Neural cell (in vitro differentiated cells): Measurements from ENCODE around the gene HUNK. TPM values are rescaled to one million over a fixed set of nuclear protein-coding genes. Genes with fewer than 3 reads are reported as not detected.

Experiments
- H2AFZ ChIP-seq: fragments of 200-600, 300-800 bp; sonication (generic), shearing (Covaris generic); 2 replicates; pipeline ENCODE4 v1.6.0; 2014; ENCODE audit warnings: low read depth, mild to moderate bottlenecking, antibody characterized with exemption, low read length, moderate library complexity
- H3F3A ChIP-seq: fragments of 200-600 bp; shearing (Covaris generic); 2 replicates; pipeline ENCODE4 v1.6.1; 2016; ENCODE audit warnings: mild to moderate bottlenecking, moderate library complexity, mixed read lengths, antibody characterized with exemption, low read length; ENCODE audit not compliant: insufficient read depth, poor library complexity, severe bottlenecking
- H3K27ac ChIP-seq: fragments of 200-600, 300-800 bp; sonication (generic), shearing (Covaris generic); 2 replicates; pipeline ENCODE4 v1.5.1; 2014; ENCODE audit warnings: mild to moderate bottlenecking, low read length, moderate library complexity
- H3K27me3 ChIP-seq: fragments of 300-800, 200-600 bp; sonication (generic), shearing (Covaris generic); 2 replicates; pipeline ENCODE4 v1.6.0; 2014; ENCODE audit warnings: mild to moderate bottlenecking, low read depth, low read length, moderate library complexity; ENCODE audit not compliant: insufficient read depth
- H3K36me3 ChIP-seq: fragments of 300-800, 200-600 bp; sonication (generic), shearing (Covaris generic); 2 replicates; pipeline ENCODE4 v1.5.1; 2014; ENCODE audit warnings: mild to moderate bottlenecking, antibody characterized with exemption, low read length, moderate library complexity; ENCODE audit not compliant: insufficient read depth
- H3K4me2 ChIP-seq: fragments of 300-800, 200-600 bp; sonication (generic), shearing (Covaris generic); 2 replicates; pipeline ENCODE4 v1.6.0; 2014; ENCODE audit warnings: mild to moderate bottlenecking, low read length
- H3K4me3 ChIP-seq: fragments of 300-800, 200-600 bp; sonication (generic), shearing (Covaris generic); 2 replicates; pipeline ENCODE4 v1.5.1; 2014; ENCODE audit warnings: mild to moderate bottlenecking, low read length, moderate library complexity
- H3K79me2 ChIP-seq: fragments of 200-600 bp; shearing (Covaris generic); replicated peaks from 2 replicates; pipeline ENCODE4 v1.6.0; 2014; ENCODE audit warnings: mild to moderate bottlenecking, low read length, moderate library complexity; ENCODE audit not compliant: insufficient read depth
- H3K9ac ChIP-seq: fragments of 300-800, 200-600 bp; sonication (generic), shearing (Covaris generic); 2 replicates; pipeline ENCODE4 v1.6.1; 2016; ENCODE audit warnings: mild to moderate bottlenecking, low read length, mixed read lengths
- H3K9me2 ChIP-seq: fragments of 200-600 bp; shearing (Covaris generic); 2 replicates; pipeline ENCODE4 v1.6.1; 2016; ENCODE audit warnings: mild to moderate bottlenecking, low read length, mixed read lengths; ENCODE audit not compliant: insufficient read depth
- H3K9me3 ChIP-seq: fragments of 200-600, 300-800 bp; sonication (generic), shearing (Covaris generic); 2 replicates; pipeline ENCODE4 v1.6.1; 2016; ENCODE audit warnings: mild to moderate bottlenecking, mixed run types, low read length, moderate library complexity, mixed read lengths
- H4K20me1 ChIP-seq: fragments of 200-600 bp; shearing (Covaris generic); 2 replicates; pipeline ENCODE4 v1.6.1; 2016; ENCODE audit warnings: mild to moderate bottlenecking, mixed run types; ENCODE audit not compliant: insufficient read depth
- EP300 ChIP-seq: fragments of 450-650 bp; conservative IDR thresholded peaks from 2 replicates; pipeline ENCODE4 v1.6.1; 2014; ENCODE audit warnings: antibody characterized with exemption, mild to moderate bottlenecking, moderate library complexity; ENCODE audit not compliant: poor library complexity, severe bottlenecking
- EZH2 ChIP-seq: fragments of 200-600, 300-800 bp; shearing (Covaris generic), sonication (generic); IDR thresholded peaks from 2 replicates; pipeline ENCODE4 v1.6.1; 2014; ENCODE audit warnings: antibody characterized with exemption, low read length, borderline replicate concordance, mild to moderate bottlenecking; ENCODE audit not compliant: insufficient read depth, poor library complexity, severe bottlenecking
- MXI1 ChIP-seq: fragments of 450-650 bp; conservative IDR thresholded peaks from 2 replicates; pipeline ENCODE4 v1.6.1; 2014; ENCODE audit warnings: antibody characterized with exemption, mild to moderate bottlenecking; ENCODE audit not compliant: poor library complexity, severe bottlenecking
- POLR2AphosphoS5 ChIP-seq: IDR thresholded peaks from 2 replicates; pipeline ENCODE4 v1.6.1; 2012
- RAD21 ChIP-seq: fragments of 450-650 bp; conservative IDR thresholded peaks from 2 replicates; pipeline ENCODE4 v1.6.1; 2014; ENCODE audit warnings: antibody characterized with exemption, mild to moderate bottlenecking, moderate library complexity
- SMC3 ChIP-seq: fragments of 450-650 bp; conservative IDR thresholded peaks from 2 replicates; pipeline ENCODE4 v1.6.1; 2014; ENCODE audit warnings: antibody characterized with exemption, mild to moderate bottlenecking, moderate library complexity; ENCODE audit not compliant: poor library complexity
- TAF1 ChIP-seq: IDR thresholded peaks from 2 replicates; pipeline ENCODE4 v1.6.1; 2012; ENCODE audit warnings: low read depth
- polyA plus RNA-seq: library from polyadenylated mRNA; depleted of rRNA; stranded (reverse); fragments of >200 nt; gene quantifications from 2 replicates; pipeline ENCODE4 v1.2.3, GENCODE V29; 2014
- TF ChIP-seq, protein P1 (sequence below): IDR thresholded peaks from 2 replicates; pipeline ENCODE4 v1.6.1; 2012; ENCODE audit warnings: borderline replicate concordance
- TF ChIP-seq, protein P2 (sequence below): fragments of 450-650 bp; IDR thresholded peaks from 2 replicates; pipeline ENCODE4 v1.5.1; 2014; ENCODE audit warnings: antibody characterized with exemption, mild to moderate bottlenecking, moderate library complexity; ENCODE audit not compliant: poor library complexity, severe bottlenecking

Gene HUNK
- polyA plus RNA-seq, 1 donor from 2014 or later = 9.3 TPM

DNA sequence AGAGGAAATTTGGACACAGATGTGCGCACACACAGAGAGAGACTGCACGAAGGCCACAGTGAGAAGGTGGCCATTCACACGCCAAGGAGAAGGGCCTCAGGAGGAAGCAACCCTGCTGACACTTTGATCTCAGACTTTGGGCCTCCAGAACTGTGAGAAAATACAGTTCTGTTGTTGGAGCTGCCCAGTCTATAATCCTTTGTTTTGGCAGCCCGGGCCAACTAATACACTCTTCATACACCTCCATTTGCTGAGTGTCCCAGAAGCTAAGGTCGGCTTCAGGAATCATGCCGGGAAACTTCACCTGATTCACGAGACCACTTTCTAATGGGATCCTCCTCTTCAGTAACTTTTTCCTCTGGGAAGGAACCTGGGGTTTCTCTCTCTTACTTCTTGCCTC, 23.2 kb downstream of the HUNK start:
- H3K9me3 ChIP-seq = no peaks in the 10 kb centered on the region
- no peak overlapping the region for H3K4me2 ChIP-seq
- H3K9ac ChIP-seq = no peak overlapping the region
- TF ChIP-seq, protein P1, sequence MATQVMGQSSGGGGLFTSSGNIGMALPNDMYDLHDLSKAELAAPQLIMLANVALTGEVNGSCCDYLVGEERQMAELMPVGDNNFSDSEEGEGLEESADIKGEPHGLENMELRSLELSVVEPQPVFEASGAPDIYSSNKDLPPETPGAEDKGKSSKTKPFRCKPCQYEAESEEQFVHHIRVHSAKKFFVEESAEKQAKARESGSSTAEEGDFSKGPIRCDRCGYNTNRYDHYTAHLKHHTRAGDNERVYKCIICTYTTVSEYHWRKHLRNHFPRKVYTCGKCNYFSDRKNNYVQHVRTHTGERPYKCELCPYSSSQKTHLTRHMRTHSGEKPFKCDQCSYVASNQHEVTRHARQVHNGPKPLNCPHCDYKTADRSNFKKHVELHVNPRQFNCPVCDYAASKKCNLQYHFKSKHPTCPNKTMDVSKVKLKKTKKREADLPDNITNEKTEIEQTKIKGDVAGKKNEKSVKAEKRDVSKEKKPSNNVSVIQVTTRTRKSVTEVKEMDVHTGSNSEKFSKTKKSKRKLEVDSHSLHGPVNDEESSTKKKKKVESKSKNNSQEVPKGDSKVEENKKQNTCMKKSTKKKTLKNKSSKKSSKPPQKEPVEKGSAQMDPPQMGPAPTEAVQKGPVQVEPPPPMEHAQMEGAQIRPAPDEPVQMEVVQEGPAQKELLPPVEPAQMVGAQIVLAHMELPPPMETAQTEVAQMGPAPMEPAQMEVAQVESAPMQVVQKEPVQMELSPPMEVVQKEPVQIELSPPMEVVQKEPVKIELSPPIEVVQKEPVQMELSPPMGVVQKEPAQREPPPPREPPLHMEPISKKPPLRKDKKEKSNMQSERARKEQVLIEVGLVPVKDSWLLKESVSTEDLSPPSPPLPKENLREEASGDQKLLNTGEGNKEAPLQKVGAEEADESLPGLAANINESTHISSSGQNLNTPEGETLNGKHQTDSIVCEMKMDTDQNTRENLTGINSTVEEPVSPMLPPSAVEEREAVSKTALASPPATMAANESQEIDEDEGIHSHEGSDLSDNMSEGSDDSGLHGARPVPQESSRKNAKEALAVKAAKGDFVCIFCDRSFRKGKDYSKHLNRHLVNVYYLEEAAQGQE = no peak
- H3K79me2 ChIP-seq = no peaks in the 10 kb centered on the region
- H3K27me3 ChIP-seq = no peaks in the 10 kb centered on the region
- H3K27ac ChIP-seq = no peak overlapping the region
- H3K4me3 ChIP-seq = no peak overlapping the region
- no peaks in the 10 kb centered on the region for H3K36me3 ChIP-seq
- no peak overlapping the region for H2AFZ ChIP-seq
- no peaks in the 10 kb centered on the region for H4K20me1 ChIP-seq
- H3F3A ChIP-seq = no peaks in the 10 kb centered on the region
- H3K9me2 ChIP-seq = no peaks in the 10 kb centered on the region

DNA sequence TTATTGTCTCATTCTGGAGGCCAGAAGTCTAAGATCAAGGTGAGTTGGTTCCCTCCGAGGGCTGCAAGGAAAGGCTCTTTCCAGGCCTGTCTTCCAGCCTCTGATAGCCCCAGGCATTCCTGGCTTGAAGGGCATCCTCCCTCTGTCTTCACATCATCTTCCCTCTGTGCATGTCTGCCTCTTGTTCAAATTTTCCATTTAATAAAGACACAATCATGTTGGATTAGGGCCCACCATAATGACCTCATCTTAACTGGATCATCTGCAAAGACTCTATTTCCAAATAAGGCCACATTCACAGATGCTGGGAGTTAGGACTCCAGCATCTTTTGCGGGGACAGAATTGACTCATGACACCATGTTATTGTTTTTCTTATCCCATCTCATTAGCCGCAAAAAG, 24.5 kb downstream of the HUNK start:
- H3K36me3 ChIP-seq = no peaks in the 10 kb centered on the region
- no peaks in the 10 kb centered on the region for H3K9me2 ChIP-seq
- no peaks in the 10 kb centered on the region for H3K9me3 ChIP-seq
- no peak overlapping the region for H3K4me2 ChIP-seq
- H3K79me2 ChIP-seq = no peaks in the 10 kb centered on the region
- H3K27me3 ChIP-seq = no peaks in the 10 kb centered on the region
- H3K4me3 ChIP-seq = no peak overlapping the region
- no peaks in the 10 kb centered on the region for H3F3A ChIP-seq
- TF ChIP-seq RAD21 (no peak), EP300 (no peak), EZH2 (no peak), SMC3 (no peak), TAF1 (no peak), POLR2AphosphoS5 (no peak), MXI1 (no peak)
- TF ChIP-seq, protein P2, sequence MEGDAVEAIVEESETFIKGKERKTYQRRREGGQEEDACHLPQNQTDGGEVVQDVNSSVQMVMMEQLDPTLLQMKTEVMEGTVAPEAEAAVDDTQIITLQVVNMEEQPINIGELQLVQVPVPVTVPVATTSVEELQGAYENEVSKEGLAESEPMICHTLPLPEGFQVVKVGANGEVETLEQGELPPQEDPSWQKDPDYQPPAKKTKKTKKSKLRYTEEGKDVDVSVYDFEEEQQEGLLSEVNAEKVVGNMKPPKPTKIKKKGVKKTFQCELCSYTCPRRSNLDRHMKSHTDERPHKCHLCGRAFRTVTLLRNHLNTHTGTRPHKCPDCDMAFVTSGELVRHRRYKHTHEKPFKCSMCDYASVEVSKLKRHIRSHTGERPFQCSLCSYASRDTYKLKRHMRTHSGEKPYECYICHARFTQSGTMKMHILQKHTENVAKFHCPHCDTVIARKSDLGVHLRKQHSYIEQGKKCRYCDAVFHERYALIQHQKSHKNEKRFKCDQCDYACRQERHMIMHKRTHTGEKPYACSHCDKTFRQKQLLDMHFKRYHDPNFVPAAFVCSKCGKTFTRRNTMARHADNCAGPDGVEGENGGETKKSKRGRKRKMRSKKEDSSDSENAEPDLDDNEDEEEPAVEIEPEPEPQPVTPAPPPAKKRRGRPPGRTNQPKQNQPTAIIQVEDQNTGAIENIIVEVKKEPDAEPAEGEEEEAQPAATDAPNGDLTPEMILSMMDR = no peak
- TF ChIP-seq, protein P1 = no peak
- H3K9ac ChIP-seq = no peak overlapping the region
- no peaks in the 10 kb centered on the region for H4K20me1 ChIP-seq
- H2AFZ ChIP-seq = no peak overlapping the region
- H3K27ac ChIP-seq = no peak overlapping the region
